Activated naive CD8-positive, alpha-beta T cell treated with anti-CD3 and anti-CD28 coated beads, Interleukin-2, amount 10 ng/mL, durations not matched to agents 7 days and 5 days (primary cell): ENCODE results near the gene COL4A2. TPM values are rescaled to one million over a fixed set of nuclear protein-coding genes. Genes with fewer than 3 reads are reported as not detected.
"Not testable (repeated sequence)": the region's sequence is repeated elsewhere in the genome, so short reads cannot be mapped to it uniquely, and the experiment has no call there.

Experiments
- ATAC-seq: fragments of 150-1000 bp; cut with Tn5 transposase; one replicate; pipeline ENCODE4 v1.10.0; 2021; ENCODE audit warnings: low read depth, moderate library complexity
- POLR2A ChIA-PET: fragments of 350-600 bp; sonication (Branson Sonifier 250); formaldehyde crosslinking; loops from one replicate; lab custom pipeline; 2021; ENCODE audit warnings: antibody characterized with exemption; lab: Charles Lee
- DNase-seq: peaks from one replicate; pipeline ENCODE4 v3.0.0; 2021
- H3K27ac Mint-ChIP-seq: one replicate; pipeline ENCODE4 v1.8.0; 2022; ENCODE audit warnings: mild to moderate bottlenecking, mixed read lengths
- H3K27me3 Mint-ChIP-seq: one replicate; pipeline ENCODE4 v1.8.0; 2022; ENCODE audit warnings: mild to moderate bottlenecking, moderate library complexity, mixed read lengths
- H3K36me3 Mint-ChIP-seq: one replicate; pipeline ENCODE4 v1.8.0; 2021; ENCODE audit warnings: mild to moderate bottlenecking, mixed read lengths
- H3K4me1 Mint-ChIP-seq: one replicate; pipeline ENCODE4 v1.8.0; 2021; ENCODE audit warnings: mixed read lengths
- H3K4me3 Mint-ChIP-seq: one replicate; pipeline ENCODE4 v1.8.0; 2022; ENCODE audit warnings: mild to moderate bottlenecking, moderate library complexity, mixed read lengths
- H3K9me3 Mint-ChIP-seq: one replicate; pipeline ENCODE4 v1.8.0; 2021; ENCODE audit warnings: mixed read lengths
- total RNA-seq, 2 experiments: library from RNA; stranded (reverse); gene quantifications; one replicate each; pipeline ENCODE4 v1.2.3, GENCODE V29; 2021

Gene COL4A2
- total RNA-seq, 2 experiments from 2014 or later, result not detected

GRCh38 chr13:110446575-110446890 lies 139.4 kb downstream of the COL4A2 start:
- no peak for DNase-seq
- Mint-ChIP-seq H3K9me3 (no peaks in the 10 kb centered on the region), H3K27me3 (peaks cover 49% of the 10 kb centered on the region), H3K27ac (no peak overlapping the region), H3K36me3 (no peaks in the 10 kb centered on the region), H3K4me3 (no peak overlapping the region), H3K4me1 (peaks cover 3% of the 10 kb centered on the region)
- ATAC-seq, result no peak
- POLR2A ChIA-PET, result no interaction called here

GRCh38 chr13:110447058-110447511 lies 140.0 kb downstream of the COL4A2 start:
- H3K9me3 Mint-ChIP-seq, result no peaks in the 10 kb centered on the region
- POLR2A ChIA-PET, result no interaction called here
- ATAC-seq (no peak), DNase-seq (no peak)
- H3K27me3 Mint-ChIP-seq, result peaks cover 44% of the 10 kb centered on the region
- H3K36me3 Mint-ChIP-seq, result no peaks in the 10 kb centered on the region
- no peak overlapping the region for H3K4me3 Mint-ChIP-seq
- H3K27ac Mint-ChIP-seq, result no peak overlapping the region
- peaks cover 3% of the 10 kb centered on the region for H3K4me1 Mint-ChIP-seq

GRCh38 chr13:110447801-110448200 lies 140.7 kb downstream of the COL4A2 start:
- H3K36me3 Mint-ChIP-seq, result no peaks in the 10 kb centered on the region
- no peak for DNase-seq

GRCh38 chr13:110448230-110448629 lies 141.1 kb downstream of the COL4A2 start:
- no peak overlapping the region for H3K27ac Mint-ChIP-seq
- POLR2A ChIA-PET, result no interaction called here
- DNase-seq (no peak), ATAC-seq (no peak)
- no peaks in the 10 kb centered on the region for H3K36me3 Mint-ChIP-seq
- H3K4me3 Mint-ChIP-seq, result no peak overlapping the region
- peaks cover 35% of the 10 kb centered on the region for H3K27me3 Mint-ChIP-seq
- H3K4me1 Mint-ChIP-seq, result peaks cover 3% of the 10 kb centered on the region
- no peaks in the 10 kb centered on the region for H3K9me3 Mint-ChIP-seq

More at GRCh38 chr13:110447801-110448200, 140.7 kb downstream of the COL4A2 start:
- H3K9me3 Mint-ChIP-seq, result no peaks in the 10 kb centered on the region
- H3K27ac Mint-ChIP-seq, result no peak overlapping the region
- H3K27me3 Mint-ChIP-seq, result peaks cover 38% of the 10 kb centered on the region
- H3K4me1 Mint-ChIP-seq, result peaks cover 3% of the 10 kb centered on the region
- H3K4me3 Mint-ChIP-seq, result no peak overlapping the region
- no peak for ATAC-seq
- POLR2A ChIA-PET, result no interaction called here

GRCh38 chr13:110448677-110449076 lies 141.6 kb downstream of the COL4A2 start:
- no peak for DNase-seq
- POLR2A ChIA-PET, result no interaction called here
- Mint-ChIP-seq H3K9me3 (no peaks in the 10 kb centered on the region), H3K4me1 (peaks cover 3% of the 10 kb centered on the region), H3K36me3 (no peaks in the 10 kb centered on the region), H3K4me3 (no peak overlapping the region), H3K27me3 (peaks cover 35% of the 10 kb centered on the region), H3K27ac (no peak overlapping the region)
- ATAC-seq, result no peak

- POLR2A ChIA-PET, result no interaction called here
- Mint-ChIP-seq H3K4me1 (peaks cover 3% of the 10 kb centered on the region), H3K27ac (no peak overlapping the region), H3K9me3 (no peaks in the 10 kb centered on the region), H3K36me3 (no peaks in the 10 kb centered on the region), H3K27me3 (peaks cover 30% of the 10 kb centered on the region), H3K4me3 (no peak overlapping the region)
- ATAC-seq (no peak), DNase-seq (no peak)
These were observed 142.3 kb downstream of the COL4A2 start for GRCh38 chr13:110449219-110450015.

- Mint-ChIP-seq H3K27me3 (peaks cover 21% of the 10 kb centered on the region), H3K27ac (no peak overlapping the region), H3K4me3 (no peak overlapping the region), H3K4me1 (peaks cover under 1% of the 10 kb centered on the region), H3K9me3 (no peaks in the 10 kb centered on the region), H3K36me3 (no peaks in the 10 kb centered on the region)
- ATAC-seq, result no peak
- POLR2A ChIA-PET, result no interaction called here
- DNase-seq, result no peak
These were observed 143.2 kb downstream of the COL4A2 start for GRCh38 chr13:110450016-110450900.

- Mint-ChIP-seq H3K4me3 (no peak overlapping the region), H3K4me1 (peaks cover 4% of the 10 kb centered on the region), H3K27me3 (peaks cover 18% of the 10 kb centered on the region), H3K9me3 (no peaks in the 10 kb centered on the region), H3K36me3 (no peaks in the 10 kb centered on the region), H3K27ac (no peak overlapping the region)
- DNase-seq, result no peak
- ATAC-seq, result no peak
- POLR2A ChIA-PET, result no interaction called here
These were observed 144.1 kb downstream of the COL4A2 start for GRCh38 chr13:110450941-110451730.

GRCh38 chr13:110453091-110453490 lies 146.0 kb downstream of the COL4A2 start:
- ATAC-seq, H3K27ac Mint-ChIP-seq, H3K4me3 Mint-ChIP-seq, H3K4me1 Mint-ChIP-seq, DNase-seq, POLR2A ChIA-PET, H3K36me3 Mint-ChIP-seq, H3K9me3 Mint-ChIP-seq: not testable (repeated sequence)
- H3K27me3 Mint-ChIP-seq, result peaks cover 12% of the 10 kb centered on the region

GRCh38 chr13:110453797-110454196 lies 146.7 kb downstream of the COL4A2 start:
- Mint-ChIP-seq H3K27ac (no peak overlapping the region), H3K9me3 (no peaks in the 10 kb centered on the region), H3K36me3 (no peaks in the 10 kb centered on the region), H3K4me3 (no peak overlapping the region), H3K27me3 (peaks cover 11% of the 10 kb centered on the region), H3K4me1 (peaks cover 5% of the 10 kb centered on the region)
- DNase-seq, result no peak
- POLR2A ChIA-PET, result no interaction called here
- no peak for ATAC-seq

- peaks cover 5% of the 10 kb centered on the region for H3K4me1 Mint-ChIP-seq
- no peak for ATAC-seq
- H3K27me3 Mint-ChIP-seq, result peaks cover 11% of the 10 kb centered on the region
- no peak overlapping the region for H3K4me3 Mint-ChIP-seq
- no peak overlapping the region for H3K27ac Mint-ChIP-seq
- POLR2A ChIA-PET, result no interaction called here
- no peaks in the 10 kb centered on the region for H3K36me3 Mint-ChIP-seq
- no peak for DNase-seq
- no peaks in the 10 kb centered on the region for H3K9me3 Mint-ChIP-seq
These were observed 147.3 kb downstream of the COL4A2 start for GRCh38 chr13:110454227-110454859.

- POLR2A ChIA-PET, result no interaction called here
- no peaks in the 10 kb centered on the region for H3K36me3 Mint-ChIP-seq
- H3K27ac Mint-ChIP-seq, result no peak overlapping the region
- no peak for DNase-seq
- H3K4me1 Mint-ChIP-seq, result peaks cover 5% of the 10 kb centered on the region
- H3K27me3 Mint-ChIP-seq, result peaks cover 11% of the 10 kb centered on the region
- H3K4me3 Mint-ChIP-seq, result no peak overlapping the region
- no peaks in the 10 kb centered on the region for H3K9me3 Mint-ChIP-seq
- no peak for ATAC-seq
These were observed 147.9 kb downstream of the COL4A2 start for GRCh38 chr13:110454956-110455355.

- POLR2A ChIA-PET, result no interaction called here
- DNase-seq, result no peak
- no peaks in the 10 kb centered on the region for H3K9me3 Mint-ChIP-seq
- peaks cover 11% of the 10 kb centered on the region for H3K27me3 Mint-ChIP-seq
- no peak overlapping the region for H3K27ac Mint-ChIP-seq
- ATAC-seq, result no peak
- peaks cover 5% of the 10 kb centered on the region for H3K4me1 Mint-ChIP-seq
- no peaks in the 10 kb centered on the region for H3K36me3 Mint-ChIP-seq
- no peak overlapping the region for H3K4me3 Mint-ChIP-seq
These were observed 148.4 kb downstream of the COL4A2 start for GRCh38 chr13:110455444-110455843.
